Thyroid gland (tissue), 4 donors: Measurements from ENCODE around the gene TARS2.

Experiments used
- POLR2A ChIP-seq, 2 donors: fragments of 450-650 bp; IDR thresholded peaks; one replicate each; pipeline ENCODE4 v1.6.1; 2017; ENCODE audit warnings: antibody characterized with exemption in 2 of 2, mild to moderate bottlenecking in 2 of 2, moderate library complexity in 1 of 2
- TF ChIP-seq, protein P1 (sequence below), 6 experiments: fragments of 200-600 bp in 3 of 6; fragments of 450-650 bp in 3 of 6; sonication (generic) in 3 of 6; IDR thresholded peaks; one replicate each; pipeline ENCODE4 v1.5.1; 2016 to 2019; ENCODE audit warnings: antibody characterized with exemption in 6 of 6, mild to moderate bottlenecking in 2 of 6, inconsistent platforms in 1 of 6, moderate library complexity in 1 of 6

DNA sequence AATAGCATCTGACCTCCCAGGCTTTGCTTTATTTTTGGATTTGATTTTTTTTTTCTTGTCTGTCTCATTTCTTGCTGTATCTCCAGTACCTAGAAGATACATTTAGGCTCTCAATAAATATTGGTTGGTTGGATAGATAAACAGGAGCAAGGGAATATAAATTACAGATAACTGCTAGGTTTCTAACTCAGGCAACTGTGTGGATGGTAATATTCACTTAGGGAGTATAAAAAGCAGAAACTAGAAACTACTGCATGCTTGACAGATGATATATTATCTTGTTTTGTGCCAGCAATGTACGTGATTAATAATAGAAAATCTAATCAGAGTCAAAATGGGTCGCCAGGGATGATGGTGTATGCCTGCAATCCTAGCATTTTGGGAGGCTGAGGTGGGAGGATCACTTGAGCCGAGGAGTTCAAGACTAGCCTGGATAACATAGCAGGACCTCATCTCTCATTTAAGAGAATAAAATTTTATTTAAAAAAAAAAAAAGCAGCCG is 31.0 kb upstream of the TARS2 start:
- TF ChIP-seq, protein P1, sequence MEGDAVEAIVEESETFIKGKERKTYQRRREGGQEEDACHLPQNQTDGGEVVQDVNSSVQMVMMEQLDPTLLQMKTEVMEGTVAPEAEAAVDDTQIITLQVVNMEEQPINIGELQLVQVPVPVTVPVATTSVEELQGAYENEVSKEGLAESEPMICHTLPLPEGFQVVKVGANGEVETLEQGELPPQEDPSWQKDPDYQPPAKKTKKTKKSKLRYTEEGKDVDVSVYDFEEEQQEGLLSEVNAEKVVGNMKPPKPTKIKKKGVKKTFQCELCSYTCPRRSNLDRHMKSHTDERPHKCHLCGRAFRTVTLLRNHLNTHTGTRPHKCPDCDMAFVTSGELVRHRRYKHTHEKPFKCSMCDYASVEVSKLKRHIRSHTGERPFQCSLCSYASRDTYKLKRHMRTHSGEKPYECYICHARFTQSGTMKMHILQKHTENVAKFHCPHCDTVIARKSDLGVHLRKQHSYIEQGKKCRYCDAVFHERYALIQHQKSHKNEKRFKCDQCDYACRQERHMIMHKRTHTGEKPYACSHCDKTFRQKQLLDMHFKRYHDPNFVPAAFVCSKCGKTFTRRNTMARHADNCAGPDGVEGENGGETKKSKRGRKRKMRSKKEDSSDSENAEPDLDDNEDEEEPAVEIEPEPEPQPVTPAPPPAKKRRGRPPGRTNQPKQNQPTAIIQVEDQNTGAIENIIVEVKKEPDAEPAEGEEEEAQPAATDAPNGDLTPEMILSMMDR (IDR thresholded peaks at IDR 0.05), result no peak
- TF ChIP-seq POLR2A (IDR thresholded peaks at IDR 0.05), result no peak
